ENCODE measurements around the gene KHNYN. TPM values are rescaled to one million over a fixed set of nuclear protein-coding genes. Genes with fewer than 3 reads are reported as not detected.

The KHNYN gene
- total RNA-seq, 1 experiment from 2014 or later = 33.2 TPM

DNA sequence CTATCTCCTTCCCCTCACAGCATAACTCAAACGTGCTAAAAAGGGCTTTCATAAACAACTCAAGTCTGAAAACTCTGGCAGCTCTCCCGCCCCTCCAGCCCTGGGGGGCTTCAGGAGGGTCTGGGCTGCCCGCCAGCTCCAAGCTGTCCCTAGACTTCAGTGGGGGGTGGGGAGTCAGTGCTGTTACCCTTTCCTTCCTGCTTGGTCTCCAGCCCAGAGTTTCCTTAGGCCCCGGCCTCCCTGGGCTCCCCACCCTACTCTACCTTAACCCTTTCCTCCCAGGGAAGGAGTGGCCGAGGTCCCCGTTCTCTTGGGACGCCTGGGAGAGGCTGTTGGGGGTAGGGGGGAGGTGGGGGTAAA, 31.5 kb upstream of the KHNYN start:
- no peaks in the 10 kb centered on the region for H3K9me3 Mint-ChIP-seq
- DNase-seq (ENCODE audit: low spot score) (peak; percentile 64), ATAC-seq (peak; percentile 56)
- ChIA-PET CTCF (interaction anchor here (0.8 to 4.3 kb wide), 16 partner anchors 9 to 379 kb away, joined by 3 to 66 read pairs (median 6); partner anchors contain the start of genes ADCY4, CBLN3, CIDEB and KHNYN), POLR2A (interaction anchor here (0.6 to 2.0 kb wide), 5 partner anchors 15 to 155 kb away, joined by 3 to 7 read pairs (median 4); no protein-coding TSS in a partner anchor)
- no peaks in the 10 kb centered on the region for H3K36me3 Mint-ChIP-seq
- H3K27ac Mint-ChIP-seq = no peak overlapping the region
- H3K4me3 Mint-ChIP-seq = peak overlapping the region; percentile 83
- H3K27me3 Mint-ChIP-seq (ENCODE audit: low read depth) = peaks cover 14% of the 10 kb centered on the region
- H3K4me1 Mint-ChIP-seq = peaks cover 48% of the 10 kb centered on the region
- TF ChIP-seq IRF2 (CRISPR knock-in tag; IDR thresholded peaks at IDR 0.05; ENCODE audit: borderline replicate concordance, low read depth) = no peak
- TF ChIP-seq, protein P1, sequence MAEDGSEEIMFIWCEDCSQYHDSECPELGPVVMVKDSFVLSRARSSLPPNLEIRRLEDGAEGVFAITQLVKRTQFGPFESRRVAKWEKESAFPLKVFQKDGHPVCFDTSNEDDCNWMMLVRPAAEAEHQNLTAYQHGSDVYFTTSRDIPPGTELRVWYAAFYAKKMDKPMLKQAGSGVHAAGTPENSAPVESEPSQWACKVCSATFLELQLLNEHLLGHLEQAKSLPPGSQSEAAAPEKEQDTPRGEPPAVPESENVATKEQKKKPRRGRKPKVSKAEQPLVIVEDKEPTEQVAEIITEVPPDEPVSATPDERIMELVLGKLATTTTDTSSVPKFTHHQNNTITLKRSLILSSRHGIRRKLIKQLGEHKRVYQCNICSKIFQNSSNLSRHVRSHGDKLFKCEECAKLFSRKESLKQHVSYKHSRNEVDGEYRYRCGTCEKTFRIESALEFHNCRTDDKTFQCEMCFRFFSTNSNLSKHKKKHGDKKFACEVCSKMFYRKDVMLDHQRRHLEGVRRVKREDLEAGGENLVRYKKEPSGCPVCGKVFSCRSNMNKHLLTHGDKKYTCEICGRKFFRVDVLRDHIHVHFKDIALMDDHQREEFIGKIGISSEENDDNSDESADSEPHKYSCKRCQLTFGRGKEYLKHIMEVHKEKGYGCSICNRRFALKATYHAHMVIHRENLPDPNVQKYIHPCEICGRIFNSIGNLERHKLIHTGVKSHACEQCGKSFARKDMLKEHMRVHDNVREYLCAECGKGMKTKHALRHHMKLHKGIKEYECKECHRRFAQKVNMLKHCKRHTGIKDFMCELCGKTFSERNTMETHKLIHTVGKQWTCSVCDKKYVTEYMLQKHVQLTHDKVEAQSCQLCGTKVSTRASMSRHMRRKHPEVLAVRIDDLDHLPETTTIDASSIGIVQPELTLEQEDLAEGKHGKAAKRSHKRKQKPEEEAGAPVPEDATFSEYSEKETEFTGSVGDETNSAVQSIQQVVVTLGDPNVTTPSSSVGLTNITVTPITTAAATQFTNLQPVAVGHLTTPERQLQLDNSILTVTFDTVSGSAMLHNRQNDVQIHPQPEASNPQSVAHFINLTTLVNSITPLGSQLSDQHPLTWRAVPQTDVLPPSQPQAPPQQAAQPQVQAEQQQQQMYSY (CRISPR knock-in tag; IDR thresholded peaks at IDR 0.05) = peak; percentile 97

DNA sequence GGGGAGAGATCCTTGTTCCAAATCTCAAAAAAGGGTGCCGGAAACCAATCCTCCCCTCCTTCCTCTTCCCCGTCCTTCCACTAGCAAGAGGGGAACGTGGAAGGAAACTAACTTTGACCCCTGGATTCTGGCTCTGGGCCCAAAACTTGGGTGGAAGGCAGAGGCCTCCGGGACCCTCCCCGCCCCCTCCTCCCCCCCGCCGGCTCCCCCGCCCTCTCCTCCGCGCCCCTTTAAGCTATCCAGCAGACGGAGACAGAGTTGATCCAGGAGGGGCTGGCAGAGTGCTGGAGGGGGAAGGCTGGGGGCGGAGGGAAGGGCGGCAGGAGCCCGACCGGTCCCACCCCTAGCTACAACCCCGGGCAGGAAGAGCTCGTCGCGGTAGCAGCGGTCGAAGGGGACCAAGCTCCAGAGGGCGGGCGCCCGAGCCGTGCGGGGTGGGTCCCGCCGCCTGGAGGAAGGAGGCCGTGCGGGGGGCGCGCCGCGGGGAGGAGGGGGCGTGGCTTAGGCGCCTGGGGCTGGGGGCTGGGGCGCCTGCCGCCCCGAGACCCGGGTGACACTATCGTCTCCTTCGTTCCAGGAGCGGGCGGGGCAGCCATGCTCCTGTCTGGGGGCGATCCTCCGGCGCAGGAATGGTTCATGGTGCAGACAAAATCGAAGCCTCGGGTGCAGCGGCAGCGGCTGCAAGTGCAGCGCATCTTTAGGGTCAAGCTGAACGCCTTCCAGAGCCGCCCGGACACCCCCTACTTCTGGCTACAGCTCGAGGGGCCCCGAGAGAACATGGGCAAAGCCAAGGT, 30.9 kb upstream of the KHNYN start, which contains the start of gene NYNRIN:
TSS of gene NYNRIN (plus strand) at position 351 of the 794 bp plus-strand sequence. CDS start at position 595, 244 bp downstream.
- Mint-ChIP-seq H3K4me1 (peaks cover 53% of the 10 kb centered on the region), H3K27ac (no peak within 1 kb of the TSS)
- CTCF ChIA-PET = interaction anchor here (0.6 to 4.3 kb wide), 20 partner anchors 9 to 379 kb away, joined by 3 to 66 read pairs (median 4); partner anchors contain the start of genes ADCY4, CBLN3, CIDEB and KHNYN

DNA sequence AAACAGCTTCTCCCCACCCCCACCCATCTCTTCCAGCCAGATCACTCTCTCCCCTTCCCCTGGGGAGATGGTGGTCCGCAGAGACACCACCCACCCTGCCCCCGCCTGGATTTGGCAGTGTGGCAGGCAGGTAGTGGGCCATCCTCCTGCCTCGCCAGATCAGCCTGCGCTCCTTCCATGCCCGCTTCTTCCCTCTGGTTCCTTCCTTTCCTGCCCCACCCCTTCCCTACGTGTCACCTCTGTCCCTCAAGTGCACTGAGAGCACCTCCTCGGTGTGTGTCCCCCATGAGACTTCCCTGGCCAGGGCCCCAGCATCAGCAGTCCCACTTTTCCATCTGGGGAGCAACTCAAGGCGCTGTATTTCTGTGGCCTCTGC, 30.3 kb upstream of the KHNYN start:
- ATAC-seq (peak; percentile 21), DNase-seq (ENCODE audit: low spot score) (no peak)
- CTCF ChIA-PET = interaction anchor here (0.6 to 4.3 kb wide), 15 partner anchors 11 to 378 kb away, joined by 3 to 66 read pairs (median 6); partner anchors contain the start of genes ADCY4, CBLN3 and KHNYN
- TF ChIP-seq NFE2L1 (CRISPR knock-in tag; IDR thresholded peaks at IDR 0.05) = 0 out of 2 replicates have a peak, but pooled peaks have one; percentile 26
- TF ChIP-seq, protein P2, sequence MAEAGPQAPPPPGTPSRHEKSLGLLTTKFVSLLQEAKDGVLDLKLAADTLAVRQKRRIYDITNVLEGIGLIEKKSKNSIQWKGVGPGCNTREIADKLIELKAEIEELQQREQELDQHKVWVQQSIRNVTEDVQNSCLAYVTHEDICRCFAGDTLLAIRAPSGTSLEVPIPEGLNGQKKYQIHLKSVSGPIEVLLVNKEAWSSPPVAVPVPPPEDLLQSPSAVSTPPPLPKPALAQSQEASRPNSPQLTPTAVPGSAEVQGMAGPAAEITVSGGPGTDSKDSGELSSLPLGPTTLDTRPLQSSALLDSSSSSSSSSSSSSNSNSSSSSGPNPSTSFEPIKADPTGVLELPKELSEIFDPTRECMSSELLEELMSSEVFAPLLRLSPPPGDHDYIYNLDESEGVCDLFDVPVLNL (CRISPR knock-in tag; IDR thresholded peaks at IDR 0.05; ENCODE audit: borderline replicate concordance, low read depth) = no peak
- POLR2A ChIA-PET = interaction anchor here (1.0 to 2.0 kb wide), 4 partner anchors 17 to 42 kb away, joined by 3 to 7 read pairs (median 3); no protein-coding TSS in a partner anchor
- Mint-ChIP-seq H3K27me3 (ENCODE audit: low read depth) (peaks cover 14% of the 10 kb centered on the region), H3K36me3 (no peaks in the 10 kb centered on the region), H3K4me3 (peak overlapping the region; percentile 83), H3K9me3 (no peaks in the 10 kb centered on the region), H3K27ac (no peak overlapping the region), H3K4me1 (peaks cover 54% of the 10 kb centered on the region)

More for the DNA sequence above, 30.9 kb upstream of the KHNYN start, which contains the start of gene NYNRIN:
- Mint-ChIP-seq H3K9me3 (no peaks in the 10 kb centered on the region), H3K27me3 (ENCODE audit: low read depth) (peaks cover 14% of the 10 kb centered on the region), H3K36me3 (no peaks in the 10 kb centered on the region), H3K4me3 (peak within 1 kb of the TSS; percentile 83)
- POLR2A ChIA-PET = interaction anchor here (0.6 to 2.0 kb wide), 6 partner anchors 16 to 156 kb away, joined by 3 to 7 read pairs (median 4); no protein-coding TSS in a partner anchor
- peak; percentile 83 for ATAC-seq
- TF ChIP-seq, protein P3, sequence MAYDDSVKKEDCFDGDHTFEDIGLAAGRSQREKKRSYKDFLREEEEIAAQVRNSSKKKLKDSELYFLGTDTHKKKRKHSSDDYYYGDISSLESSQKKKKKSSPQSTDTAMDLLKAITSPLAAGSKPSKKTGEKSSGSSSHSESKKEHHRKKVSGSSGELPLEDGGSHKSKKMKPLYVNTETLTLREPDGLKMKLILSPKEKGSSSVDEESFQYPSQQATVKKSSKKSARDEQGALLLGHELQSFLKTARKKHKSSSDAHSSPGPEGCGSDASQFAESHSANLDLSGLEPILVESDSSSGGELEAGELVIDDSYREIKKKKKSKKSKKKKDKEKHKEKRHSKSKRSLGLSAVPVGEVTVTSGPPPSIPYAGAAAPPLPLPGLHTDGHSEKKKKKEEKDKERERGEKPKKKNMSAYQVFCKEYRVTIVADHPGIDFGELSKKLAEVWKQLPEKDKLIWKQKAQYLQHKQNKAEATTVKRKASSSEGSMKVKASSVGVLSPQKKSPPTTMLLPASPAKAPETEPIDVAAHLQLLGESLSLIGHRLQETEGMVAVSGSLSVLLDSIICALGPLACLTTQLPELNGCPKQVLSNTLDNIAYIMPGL (CRISPR knock-in tag; IDR thresholded peaks at IDR 0.05) = no peak
- peak; percentile 44; the same call in 1 of the 2 replicates for TF ChIP-seq ZNF423 (CRISPR knock-in tag; IDR thresholded peaks at IDR 0.05)
- peak; percentile 70 for DNase-seq (ENCODE audit: low spot score)

DNA sequence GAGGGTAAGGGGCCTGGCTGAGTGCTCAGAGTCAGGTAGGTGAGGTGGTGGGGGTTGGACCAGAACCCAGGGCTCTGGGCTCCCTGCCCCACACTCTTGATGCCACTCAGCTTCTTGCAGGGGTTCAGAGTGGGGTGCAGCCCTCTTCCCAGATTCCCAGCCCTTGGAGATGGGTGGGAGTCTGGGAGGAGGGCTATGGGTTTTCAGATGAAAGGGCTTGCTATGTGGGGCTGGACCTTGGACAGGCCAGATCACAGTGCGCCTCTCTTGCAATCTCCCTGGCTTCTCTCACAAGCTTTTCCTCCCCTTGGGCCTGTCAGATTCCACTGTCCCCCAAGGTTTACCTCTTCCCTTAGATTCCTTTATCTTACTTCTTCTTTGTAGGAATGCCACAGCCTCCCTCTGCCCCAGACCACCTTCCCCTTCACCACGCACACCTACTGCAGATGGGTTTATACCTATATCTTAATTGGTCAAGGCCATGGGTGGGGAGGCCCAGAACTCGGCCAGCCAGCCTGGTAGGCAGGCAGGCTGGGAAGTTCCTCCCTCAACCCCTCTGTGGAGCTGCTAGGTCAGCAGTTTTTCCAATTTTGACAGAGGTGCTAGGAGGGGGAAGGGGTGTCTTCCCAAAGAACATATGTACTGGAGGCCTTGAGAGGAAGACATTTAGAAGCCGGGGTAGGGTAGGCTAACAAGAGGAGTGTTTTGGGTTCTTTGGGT, 29.6 kb upstream of the KHNYN start:
- Mint-ChIP-seq H3K9me3 (no peaks in the 10 kb centered on the region), H3K4me3 (peak overlapping the region; percentile 83), H3K27me3 (ENCODE audit: low read depth) (peaks cover 14% of the 10 kb centered on the region), H3K27ac (no peak overlapping the region), H3K36me3 (no peaks in the 10 kb centered on the region), H3K4me1 (peaks cover 58% of the 10 kb centered on the region)
- ChIA-PET CTCF (interaction anchor here (3.6 to 4.3 kb wide), 3 partner anchors 31 to 66 kb away, joined by 28 to 66 read pairs (median 30); partner anchors contain the start of genes ADCY4, CBLN3 and KHNYN), POLR2A (interaction anchor here (0.7 to 1.0 kb wide), 2 partner anchors 16 to 33 kb away, joined by 3 read pairs; no protein-coding TSS in a partner anchor)
- ATAC-seq = no peak
- no peak for DNase-seq (ENCODE audit: low spot score)
- TF ChIP-seq ZNF416 (CRISPR knock-in tag; IDR thresholded peaks at IDR 0.05) (no peak), ZNF232 (CRISPR knock-in tag; IDR thresholded peaks at IDR 0.05) (no peak), NR3C1 (CRISPR knock-in tag; conservative IDR thresholded peaks at IDR 0.05; ENCODE audit: low read depth) (no peak)
- TF ChIP-seq, protein P4, sequence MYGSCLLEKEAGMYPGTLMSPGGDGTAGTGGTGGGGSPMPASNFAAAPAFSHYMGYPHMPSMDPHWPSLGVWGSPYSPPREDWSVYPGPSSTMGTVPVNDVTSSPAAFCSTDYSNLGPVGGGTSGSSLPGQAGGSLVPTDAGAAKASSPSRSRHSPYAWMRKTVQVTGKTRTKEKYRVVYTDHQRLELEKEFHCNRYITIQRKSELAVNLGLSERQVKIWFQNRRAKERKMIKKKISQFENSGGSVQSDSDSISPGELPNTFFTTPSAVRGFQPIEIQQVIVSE (CRISPR knock-in tag; IDR thresholded peaks at IDR 0.05; ENCODE audit: borderline replicate concordance) = no peak
- TF ChIP-seq, protein P5, sequence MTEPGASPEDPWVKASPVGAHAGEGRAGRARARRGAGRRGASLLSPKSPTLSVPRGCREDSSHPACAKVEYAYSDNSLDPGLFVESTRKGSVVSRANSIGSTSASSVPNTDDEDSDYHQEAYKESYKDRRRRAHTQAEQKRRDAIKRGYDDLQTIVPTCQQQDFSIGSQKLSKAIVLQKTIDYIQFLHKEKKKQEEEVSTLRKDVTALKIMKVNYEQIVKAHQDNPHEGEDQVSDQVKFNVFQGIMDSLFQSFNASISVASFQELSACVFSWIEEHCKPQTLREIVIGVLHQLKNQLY (CRISPR knock-in tag; IDR thresholded peaks at IDR 0.05) = no peak
- TF ChIP-seq, protein P6, sequence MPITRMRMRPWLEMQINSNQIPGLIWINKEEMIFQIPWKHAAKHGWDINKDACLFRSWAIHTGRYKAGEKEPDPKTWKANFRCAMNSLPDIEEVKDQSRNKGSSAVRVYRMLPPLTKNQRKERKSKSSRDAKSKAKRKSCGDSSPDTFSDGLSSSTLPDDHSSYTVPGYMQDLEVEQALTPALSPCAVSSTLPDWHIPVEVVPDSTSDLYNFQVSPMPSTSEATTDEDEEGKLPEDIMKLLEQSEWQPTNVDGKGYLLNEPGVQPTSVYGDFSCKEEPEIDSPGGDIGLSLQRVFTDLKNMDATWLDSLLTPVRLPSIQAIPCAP (CRISPR knock-in tag; IDR thresholded peaks at IDR 0.05) = no peak

Measured in WTC11 (cell line).